ENCODE measurements around the gene UNC13C. TPM values are rescaled to one million over a fixed set of nuclear protein-coding genes. Genes with fewer than 3 reads are reported as not detected.

The UNC13C gene
- total and polyA plus RNA-seq, 2 of the 13 experiments (the other 11 are each of a cell fraction or from before 2014, with no cell fraction given), result 0.04 TPM; not detected in 1

DNA sequence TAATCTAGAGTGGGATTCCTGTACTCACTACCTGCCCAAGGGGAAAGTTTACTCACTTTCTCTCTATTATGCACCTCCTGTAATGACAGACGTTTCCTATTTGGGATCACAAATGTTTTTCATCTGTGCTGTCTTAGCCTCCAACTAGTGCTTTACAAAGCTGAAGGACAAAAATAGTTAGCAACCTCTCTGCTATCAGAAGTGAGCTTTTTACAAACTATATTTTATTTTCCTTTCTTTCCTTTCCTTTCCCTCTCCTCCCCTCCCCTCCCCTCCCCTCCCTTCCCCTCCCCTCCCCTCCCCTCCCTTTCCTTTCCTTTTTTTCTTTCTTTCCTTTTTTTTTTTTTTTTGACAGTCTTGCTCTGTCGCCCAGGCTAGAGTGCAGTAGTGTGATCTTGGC lies 130.8 kb downstream of the UNC13C start:
- no peaks in the 10 kb centered on the region for H3K27me3 ChIP-seq (ENCODE audit: control insufficient read depth in 1 of 2, insufficient read depth in 2 of 2, low read length in 2 of 2)
- H3K36me3 ChIP-seq (replicated peaks in 1 of 2; ENCODE audit: control insufficient read depth in 1 of 2, insufficient read depth in 2 of 2, low read length in 2 of 2), result no peaks in the 10 kb centered on the region
- DNase-seq (ENCODE audit: low spot score) (no peak), FAIRE-seq (no peak), ATAC-seq (no peak)
- no peaks in the 10 kb centered on the region for H3K9me3 ChIP-seq (ENCODE audit: low read length)
- no peaks in the 10 kb centered on the region for H3K4me1 ChIP-seq (ENCODE audit: insufficient read depth, low read length)
- no peak overlapping the region for H3K27ac ChIP-seq (ENCODE audit: extremely low read length, insufficient read depth, low read length)
- WGBS (ENCODE audit: low lambda C conversion rate), result 0% methylated on average over 2 of the region's 2 CpGs
- in situ Hi-C loops (cut with HindIII; ENCODE audit: extremely low pct_ligation_motif_present, low pct_unique_long_range_greater_than_20kb), result no loop called here
- no peak overlapping the region for H3K9ac ChIP-seq (ENCODE audit: insufficient read depth, low read depth, low read length)
- H4K20me1 ChIP-seq (ENCODE audit: insufficient read depth, low read length), result no peaks in the 10 kb centered on the region
- H3K79me2 ChIP-seq (ENCODE audit: insufficient read depth, low read length), result no peaks in the 10 kb centered on the region
- POLR2A ChIA-PET, result no interaction called here
- BruUV-seq (replicated peaks), result no TSS peak
- TF ChIP-seq HNRNPK (IDR thresholded peaks at IDR 0.05; ENCODE audit: low read depth, low read length, poor library complexity, severe bottlenecking) (peak; percentile 95), ZFP36L1 (CRISPR knock-in tag; IDR thresholded peaks at IDR 0.05) (no peak)
- no peak overlapping the region for H3K4me3 ChIP-seq (replicated peaks in 1 of 3; ENCODE audit: insufficient read depth in 1 of 3, low read depth in 2 of 3, low read length in 3 of 3)
- no peak overlapping the region for H2AFZ ChIP-seq (ENCODE audit: low read length)
- H3K4me2 ChIP-seq (ENCODE audit: low read depth, low read length), result no peak overlapping the region
- intact Hi-C loops (cut with micrococcal nuclease; ENCODE audit: unreplicated experiment), result no loop called here
- CTCF ChIA-PET (ENCODE audit: low intra/inter-chr PET ratio, low total read pairs), result no interaction called here

DNA sequence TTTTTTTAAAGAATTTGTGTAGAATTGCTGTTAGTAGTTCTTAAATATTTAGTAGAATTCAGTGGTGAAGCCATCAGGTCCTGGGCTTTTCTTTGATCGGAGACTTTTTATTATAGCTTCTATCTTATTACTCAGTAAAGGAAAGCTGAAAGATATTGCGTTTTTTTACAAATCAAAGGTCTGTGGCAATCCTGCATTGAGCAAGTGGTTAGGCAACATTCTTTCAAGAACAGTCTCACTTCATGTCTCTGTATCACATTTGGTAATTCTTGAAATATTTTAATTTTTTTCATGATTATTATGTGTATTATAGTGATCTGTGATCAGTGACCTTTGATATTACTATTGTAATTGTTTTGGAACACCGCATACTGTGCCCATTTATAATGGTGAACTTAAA lies 140.8 kb downstream of the UNC13C start:
- Histone ChIP-seq H3K4me3 (replicated peaks in 1 of 3; ENCODE audit: insufficient read depth in 1 of 3, low read depth in 2 of 3, low read length in 3 of 3) (no peak overlapping the region), H3K4me1 (ENCODE audit: insufficient read depth, low read length) (no peaks in the 10 kb centered on the region), H2AFZ (ENCODE audit: low read length) (no peak overlapping the region), H4K20me1 (ENCODE audit: insufficient read depth, low read length) (no peaks in the 10 kb centered on the region), H3K27me3 (ENCODE audit: control insufficient read depth in 1 of 2, insufficient read depth in 2 of 2, low read length in 2 of 2) (no peaks in the 10 kb centered on the region), H3K36me3 (replicated peaks in 1 of 2; ENCODE audit: control insufficient read depth in 1 of 2, insufficient read depth in 2 of 2, low read length in 2 of 2) (no peaks in the 10 kb centered on the region), H3K9me3 (ENCODE audit: low read length) (no peaks in the 10 kb centered on the region), H3K4me2 (ENCODE audit: low read depth, low read length) (no peak overlapping the region), H3K27ac (ENCODE audit: extremely low read length, insufficient read depth, low read length) (no peak overlapping the region), H3K9ac (ENCODE audit: insufficient read depth, low read depth, low read length) (no peak overlapping the region), H3K79me2 (ENCODE audit: insufficient read depth, low read length) (no peaks in the 10 kb centered on the region)
- POLR2A ChIA-PET, result no interaction called here
- WGBS (ENCODE audit: low lambda C conversion rate), result 3% methylated on average over 3 of the region's 3 CpGs
- intact Hi-C loops (cut with micrococcal nuclease; ENCODE audit: unreplicated experiment) (no loop called here), in situ Hi-C loops (cut with HindIII; ENCODE audit: extremely low pct_ligation_motif_present, low pct_unique_long_range_greater_than_20kb) (no loop called here)
- CTCF ChIA-PET (ENCODE audit: low intra/inter-chr PET ratio, low total read pairs), result no interaction called here
- FAIRE-seq (no peak), ATAC-seq (no peak), DNase-seq (ENCODE audit: low spot score) (no peak)
- no TSS peak for BruUV-seq (replicated peaks)
- no peak for TF ChIP-seq ZSCAN25 (CRISPR knock-in tag; IDR thresholded peaks at IDR 0.05)
- TF ChIP-seq TAF1 (CRISPR knock-in tag; IDR thresholded peaks at IDR 0.05), result no peak
- TF ChIP-seq ZFP36L1 (CRISPR knock-in tag; IDR thresholded peaks at IDR 0.05), result no peak
- TF ChIP-seq HOXD1 (CRISPR knock-in tag; IDR thresholded peaks at IDR 0.05), result no peak
- TF ChIP-seq CREM (IDR thresholded peaks at IDR 0.05), result no peak
- no peak for TF ChIP-seq CREM (CRISPR knock-in tag; IDR thresholded peaks at IDR 0.05)
- TF ChIP-seq, protein P1, sequence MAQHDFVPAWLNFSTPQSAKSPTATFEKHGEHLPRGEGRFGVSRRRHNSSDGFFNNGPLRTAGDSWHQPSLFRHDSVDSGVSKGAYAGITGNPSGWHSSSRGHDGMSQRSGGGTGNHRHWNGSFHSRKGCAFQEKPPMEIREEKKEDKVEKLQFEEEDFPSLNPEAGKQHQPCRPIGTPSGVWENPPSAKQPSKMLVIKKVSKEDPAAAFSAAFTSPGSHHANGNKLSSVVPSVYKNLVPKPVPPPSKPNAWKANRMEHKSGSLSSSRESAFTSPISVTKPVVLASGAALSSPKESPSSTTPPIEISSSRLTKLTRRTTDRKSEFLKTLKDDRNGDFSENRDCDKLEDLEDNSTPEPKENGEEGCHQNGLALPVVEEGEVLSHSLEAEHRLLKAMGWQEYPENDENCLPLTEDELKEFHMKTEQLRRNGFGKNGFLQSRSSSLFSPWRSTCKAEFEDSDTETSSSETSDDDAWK (CRISPR knock-in tag; IDR thresholded peaks at IDR 0.05), result no peak
- TF ChIP-seq ZNF672 (CRISPR knock-in tag; IDR thresholded peaks at IDR 0.05), result no peak
- no peak for TF ChIP-seq FOXM1 (CRISPR knock-in tag; IDR thresholded peaks at IDR 0.05)
- TF ChIP-seq, protein P2, sequence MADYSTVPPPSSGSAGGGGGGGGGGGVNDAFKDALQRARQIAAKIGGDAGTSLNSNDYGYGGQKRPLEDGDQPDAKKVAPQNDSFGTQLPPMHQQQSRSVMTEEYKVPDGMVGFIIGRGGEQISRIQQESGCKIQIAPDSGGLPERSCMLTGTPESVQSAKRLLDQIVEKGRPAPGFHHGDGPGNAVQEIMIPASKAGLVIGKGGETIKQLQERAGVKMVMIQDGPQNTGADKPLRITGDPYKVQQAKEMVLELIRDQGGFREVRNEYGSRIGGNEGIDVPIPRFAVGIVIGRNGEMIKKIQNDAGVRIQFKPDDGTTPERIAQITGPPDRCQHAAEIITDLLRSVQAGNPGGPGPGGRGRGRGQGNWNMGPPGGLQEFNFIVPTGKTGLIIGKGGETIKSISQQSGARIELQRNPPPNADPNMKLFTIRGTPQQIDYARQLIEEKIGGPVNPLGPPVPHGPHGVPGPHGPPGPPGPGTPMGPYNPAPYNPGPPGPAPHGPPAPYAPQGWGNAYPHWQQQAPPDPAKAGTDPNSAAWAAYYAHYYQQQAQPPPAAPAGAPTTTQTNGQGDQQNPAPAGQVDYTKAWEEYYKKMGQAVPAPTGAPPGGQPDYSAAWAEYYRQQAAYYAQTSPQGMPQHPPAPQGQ (CRISPR knock-in tag; IDR thresholded peaks at IDR 0.05; ENCODE audit: borderline replicate concordance), result no peak
- no peak for TF ChIP-seq NCOR1 (IDR thresholded peaks at IDR 0.05; ENCODE audit: borderline replicate concordance, low read length)
- TF ChIP-seq ZNF766 (CRISPR knock-in tag; IDR thresholded peaks at IDR 0.05; ENCODE audit: borderline replicate concordance), result no peak
- no peak for TF ChIP-seq ZNF564 (CRISPR knock-in tag; IDR thresholded peaks at IDR 0.05)
- no peak for TF ChIP-seq HMGA1 (CRISPR knock-in tag; conservative IDR thresholded peaks at IDR 0.05)
- no peak for TF ChIP-seq E2F2 (CRISPR knock-in tag; IDR thresholded peaks at IDR 0.05; ENCODE audit: borderline replicate concordance)
- no peak for TF ChIP-seq SATB2 (CRISPR knock-in tag; IDR thresholded peaks at IDR 0.05)
